GM12873 (cell line): Measurements from ENCODE around the gene DNAJB4.

Experiments
- TF ChIP-seq, protein P1 (sequence below): IDR thresholded peaks from 2 replicates; pipeline ENCODE4 v1.5.1; 2012; ENCODE audit warnings: low read depth, mild to moderate bottlenecking, moderate library complexity, low read length, control low read depth; ENCODE audit not compliant: insufficient read depth; ENCODE audit errors: missing control alignments

The DNAJB4 gene

DNA sequence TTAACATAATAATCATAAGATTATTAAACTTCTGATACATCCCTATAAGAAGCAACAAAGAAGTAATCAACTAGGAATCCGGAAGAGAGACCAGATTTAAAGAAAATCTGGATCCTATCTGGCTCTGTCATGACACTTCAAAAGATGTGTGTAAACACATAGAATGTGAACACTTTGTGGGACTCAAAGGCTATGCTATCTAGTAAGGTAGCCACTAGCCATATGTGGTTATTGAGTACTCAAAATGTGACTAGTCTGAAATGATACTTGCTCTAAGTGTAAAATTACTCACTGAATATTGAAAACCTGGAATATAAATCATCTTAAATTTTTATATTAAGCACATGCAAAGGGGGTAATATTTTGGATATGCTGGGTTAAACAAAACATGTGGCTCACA, 34.5 kb upstream of the DNAJB4 start:
- TF ChIP-seq, protein P1, sequence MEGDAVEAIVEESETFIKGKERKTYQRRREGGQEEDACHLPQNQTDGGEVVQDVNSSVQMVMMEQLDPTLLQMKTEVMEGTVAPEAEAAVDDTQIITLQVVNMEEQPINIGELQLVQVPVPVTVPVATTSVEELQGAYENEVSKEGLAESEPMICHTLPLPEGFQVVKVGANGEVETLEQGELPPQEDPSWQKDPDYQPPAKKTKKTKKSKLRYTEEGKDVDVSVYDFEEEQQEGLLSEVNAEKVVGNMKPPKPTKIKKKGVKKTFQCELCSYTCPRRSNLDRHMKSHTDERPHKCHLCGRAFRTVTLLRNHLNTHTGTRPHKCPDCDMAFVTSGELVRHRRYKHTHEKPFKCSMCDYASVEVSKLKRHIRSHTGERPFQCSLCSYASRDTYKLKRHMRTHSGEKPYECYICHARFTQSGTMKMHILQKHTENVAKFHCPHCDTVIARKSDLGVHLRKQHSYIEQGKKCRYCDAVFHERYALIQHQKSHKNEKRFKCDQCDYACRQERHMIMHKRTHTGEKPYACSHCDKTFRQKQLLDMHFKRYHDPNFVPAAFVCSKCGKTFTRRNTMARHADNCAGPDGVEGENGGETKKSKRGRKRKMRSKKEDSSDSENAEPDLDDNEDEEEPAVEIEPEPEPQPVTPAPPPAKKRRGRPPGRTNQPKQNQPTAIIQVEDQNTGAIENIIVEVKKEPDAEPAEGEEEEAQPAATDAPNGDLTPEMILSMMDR, result no peak

DNA sequence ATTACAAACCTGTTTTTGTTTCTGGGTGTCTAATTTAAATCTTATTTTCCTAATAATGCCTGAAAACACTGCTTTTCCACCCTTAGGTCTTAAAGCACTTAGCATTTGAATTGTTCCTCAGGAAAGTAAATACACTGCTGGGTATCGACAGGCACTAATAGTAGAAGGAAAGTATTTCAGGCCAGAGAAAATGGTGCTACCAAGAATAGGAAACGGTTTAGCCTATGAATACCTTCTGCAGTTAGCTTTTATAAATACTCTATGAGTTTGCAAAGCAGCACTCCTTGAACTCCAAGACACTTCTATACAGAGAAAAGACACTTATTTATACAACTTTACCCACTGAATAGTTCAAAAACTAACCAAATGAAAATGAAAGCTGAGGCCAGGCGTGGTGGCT, 32.7 kb upstream of the DNAJB4 start:
- TF ChIP-seq, protein P1, result no peak

DNA sequence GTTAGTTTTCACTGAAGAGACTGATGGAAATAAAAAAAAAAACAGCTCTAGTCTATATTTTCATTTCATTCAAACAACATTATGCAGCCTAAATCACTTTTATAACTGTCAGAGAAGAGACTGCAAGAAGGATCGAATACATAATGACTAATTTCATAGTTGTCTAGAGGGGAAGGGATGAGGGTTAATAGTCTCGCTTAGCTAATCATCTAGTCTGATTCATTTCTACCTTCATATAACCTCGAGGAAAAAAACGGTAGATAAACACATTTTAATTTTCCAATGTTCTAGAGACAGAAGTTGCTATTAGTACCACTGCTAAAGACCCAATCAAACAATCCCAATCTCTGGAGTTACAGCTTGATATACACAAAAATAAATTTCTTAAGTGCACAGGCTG, 29.4 kb upstream of the DNAJB4 start:
- TF ChIP-seq, protein P1, result no peak

- TF ChIP-seq, protein P1, result no peak
These were observed 28.8 kb upstream of the DNAJB4 start for GRCh38 chr1:77975907-77976306.

- TF ChIP-seq, protein P1, result no peak
These were observed 28.2 kb upstream of the DNAJB4 start for GRCh38 chr1:77976433-77977076.

DNA sequence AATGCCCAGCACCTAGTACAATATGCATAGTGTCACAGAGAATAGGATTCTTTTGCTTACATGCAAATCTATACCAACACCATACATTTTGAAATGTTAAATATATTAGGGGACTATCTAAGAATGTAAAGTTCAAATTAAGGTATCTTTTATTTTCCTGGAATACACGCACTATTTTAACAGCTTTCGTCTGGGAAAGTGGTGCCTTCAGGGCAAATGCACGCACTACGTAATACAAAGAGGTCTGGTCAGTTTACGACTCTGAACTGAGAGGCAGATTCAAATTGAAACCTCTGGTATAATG, 26.8 kb upstream of the DNAJB4 start:
- TF ChIP-seq, protein P1, result no peak

GRCh38 chr1:77978293-77978968, 26.3 kb upstream of the DNAJB4 start:
- TF ChIP-seq, protein P1, result no peak
